Measurements from ENCODE around the gene SBSN. TPM values are rescaled to one million over a fixed set of nuclear protein-coding genes. Genes with fewer than 3 reads are reported as not detected.

SBSN gene
- total and polyA plus RNA-seq, 2 donors (not counting 1 experiment from before 2014, with no cell fraction given) = not detected

- no peaks in the 10 kb centered on the region for H3K27me3 ChIP-seq (replicated peaks in 1 of 4; ENCODE audit: control extremely low read depth in 1 of 4, control insufficient read depth in 3 of 4, insufficient read depth in 4 of 4, low read length in 3 of 4)
- no peak overlapping the region for H3K4me3 Mint-ChIP-seq
- no peaks in the 10 kb centered on the region for H3K9me3 Mint-ChIP-seq (ENCODE audit: insufficient read depth)
Measured at GRCh38 chr19:35540356-35540927, 12.3 kb upstream of the SBSN start.

More at GRCh38 chr19:35540356-35540927, 12.3 kb upstream of the SBSN start:
- peaks cover 0 to 3% of the 10 kb centered on the region in 2 experiments for H3K36me3 ChIP-seq (replicated peaks in 1 of 2; ENCODE audit: control extremely low read depth in 1 of 2, control insufficient read depth in 1 of 2, extremely low read depth in 1 of 2, insufficient read depth in 2 of 2, low read length in 1 of 2)
- H3K4me1 ChIP-seq (ENCODE audit: control insufficient read depth in 2 of 2, insufficient read depth in 2 of 2, low read length in 2 of 2) = peaks cover 5 to 24% of the 10 kb centered on the region in 2 donors
- TF ChIP-seq CTCF (IDR thresholded peaks at IDR 0.05) (no peak), EZH2 (IDR thresholded peaks at IDR 0.05; ENCODE audit: borderline replicate concordance, insufficient read depth, low read depth, low read length, poor library complexity, severe bottlenecking) (no peak)
- peaks cover 23% of the 10 kb centered on the region for H3K4me1 Mint-ChIP-seq
- no peak for ATAC-seq (ENCODE audit: low read depth)
- H3K27ac ChIP-seq (ENCODE audit: low read length in 2 of 2) = no peak overlapping the region
- H3K27me3 Mint-ChIP-seq = no peaks in the 10 kb centered on the region
- H3K9me3 ChIP-seq (ENCODE audit: control extremely low read depth in 1 of 3, control insufficient read depth in 2 of 3, insufficient read depth in 1 of 3, low read length in 2 of 3) = no peaks in the 10 kb centered on the region
- 61% methylated on average over 4 of the region's 7 CpGs for WGBS (ENCODE audit: insufficient coverage)
- DNase-seq = no peak
- intact Hi-C loops (cut with micrococcal nuclease) = no loop called here
- H3K4me3 ChIP-seq (ENCODE audit: control extremely low read depth in 1 of 5, extremely low read depth in 1 of 5, insufficient read depth in 1 of 5, low read depth in 2 of 5, low read length in 4 of 5) = no peak overlapping the region
- H3K4me2 ChIP-seq (replicated peaks; ENCODE audit: low read depth, low read length, poor library complexity, severe bottlenecking) = no peak overlapping the region
- H2AFZ ChIP-seq (ENCODE audit: insufficient read depth, low read depth, low read length, poor library complexity, severe bottlenecking) = no peak overlapping the region
- ChIA-PET CTCF (interaction anchor here (1.1 kb wide), 1 partner anchor 9 kb away, joined by 4 read pairs; no protein-coding TSS in a partner anchor), POLR2A (no interaction called here)
- no peaks in the 10 kb centered on the region for H4K20me1 ChIP-seq (ENCODE audit: control insufficient read depth, insufficient read depth, low read length, poor library complexity, severe bottlenecking)
- peak overlapping the region; percentile 15 for H3K27ac Mint-ChIP-seq
- H3K79me2 ChIP-seq (ENCODE audit: control insufficient read depth, insufficient read depth, low read length) = no peaks in the 10 kb centered on the region
- H3K9ac ChIP-seq (ENCODE audit: low read length) = no peak overlapping the region

Data from B cell (primary cell).